Colonic mucosa (tissue), 4 donors: ENCODE results near the gene DNMT1. TPM values are rescaled to one million over a fixed set of nuclear protein-coding genes. Genes with fewer than 3 reads are reported as not detected.

Source experiments
- DNase-seq: peaks from one replicate; pipeline ENCODE4 v3.0.0-alpha.2; 2020
- H3K27ac ChIP-seq: fragments of 200-600 bp; one replicate; pipeline ENCODE4 v1.8.0; 2021
- H3K27me3 ChIP-seq: fragments of 200-600 bp; one replicate; pipeline ENCODE4 v1.8.0; 2021
- H3K36me3 ChIP-seq: fragments of 200-600 bp; one replicate; pipeline ENCODE4 v1.8.0; 2021
- H3K4me1 ChIP-seq: fragments of 200-600 bp; one replicate; pipeline ENCODE4 v1.8.0; 2021; ENCODE audit warnings: mild to moderate bottlenecking
- H3K4me3 ChIP-seq: fragments of 200-600 bp; one replicate; pipeline ENCODE4 v1.8.0; 2021
- H3K9ac ChIP-seq, 2 donors: one replicate each; pipeline ENCODE4 v1.7.0; 2013; ENCODE audit warnings: control low read depth in 2 of 2, low read depth in 2 of 2, low read length in 2 of 2
- H3K9me3 ChIP-seq: fragments of 200-600 bp; one replicate; pipeline ENCODE4 v1.8.0; 2021
- CTCF ChIP-seq: fragments of 200-600 bp; IDR thresholded peaks from one replicate; pipeline ENCODE4 v1.8.0; 2022; ENCODE audit warnings: antibody characterized with exemption, mild to moderate bottlenecking
- intact Hi-C: fragments of 100-400 bp; cut with DNase I; formaldehyde crosslinking; loops from one replicate; pipeline ENCODE4 v1.14.1; 2022
- total RNA-seq, 2 donors: library from RNA; stranded (reverse); fragmentation: NEBNext Ultra II Directional in 1 of 2; extraction: Animal tissue kit (Norgen Biotek cat#: 25700) in 1 of 2; gene quantifications; one replicate each; pipeline ENCODE4 v1.2.1, GENCODE V29; 2021
- donor health status: healthy.
- donor health status: DM: no; HTN: no; CAD: no.
- donor health status: DM: no; HTN: no; CAD: no.

Gene DNMT1
- total RNA-seq, 2 donors from 2014 or later, result 36.3 to 139 TPM

- no peak for DNase-seq
- intact Hi-C loops, result no loop called here
- Histone ChIP-seq H3K36me3 (peaks cover 3% of the 10 kb centered on the region), H3K27me3 (no peaks in the 10 kb centered on the region), H3K9me3 (no peaks in the 10 kb centered on the region), H3K4me1 (no peaks in the 10 kb centered on the region), H3K27ac (no peak overlapping the region), H3K9ac (no peak overlapping the region), H3K4me3 (no peak overlapping the region)
- no peak for TF ChIP-seq CTCF
Measured at GRCh38 chr19:10166046-10166445, 28.7 kb downstream of the DNMT1 start.

GRCh38 chr19:10163536-10163935 lies 31.2 kb downstream of the DNMT1 start:
- no peak overlapping the region for H3K9ac ChIP-seq
- H3K9me3 ChIP-seq, result no peaks in the 10 kb centered on the region
- no peak overlapping the region for H3K27ac ChIP-seq
- H3K36me3 ChIP-seq, result peaks cover 17% of the 10 kb centered on the region
- no peaks in the 10 kb centered on the region for H3K27me3 ChIP-seq
- no peak for DNase-seq
- intact Hi-C loops, result no loop called here
- TF ChIP-seq CTCF, result no peak
- no peak overlapping the region for H3K4me3 ChIP-seq
- H3K4me1 ChIP-seq, result no peaks in the 10 kb centered on the region

GRCh38 chr19:10159610-10160009 lies 35.1 kb downstream of the DNMT1 start:
- no peaks in the 10 kb centered on the region for H3K9me3 ChIP-seq
- no peak for TF ChIP-seq CTCF
- DNase-seq, result no peak
- H3K4me3 ChIP-seq, result no peak overlapping the region
- intact Hi-C loops, result no loop called here
- no peaks in the 10 kb centered on the region for H3K4me1 ChIP-seq
- peaks cover 19% of the 10 kb centered on the region for H3K36me3 ChIP-seq
- no peak overlapping the region for H3K27ac ChIP-seq
- no peaks in the 10 kb centered on the region for H3K27me3 ChIP-seq
- no peak overlapping the region for H3K9ac ChIP-seq

- no peak for DNase-seq
- Histone ChIP-seq H3K27me3 (no peaks in the 10 kb centered on the region), H3K9ac (no peak overlapping the region), H3K4me1 (no peaks in the 10 kb centered on the region), H3K36me3 (peaks cover 19% of the 10 kb centered on the region), H3K9me3 (no peaks in the 10 kb centered on the region), H3K27ac (no peak overlapping the region), H3K4me3 (no peak overlapping the region)
- intact Hi-C loops, result no loop called here
- no peak for TF ChIP-seq CTCF
Measured at GRCh38 chr19:10158485-10158884, 36.3 kb downstream of the DNMT1 start.

- H3K9ac ChIP-seq, result no peak overlapping the region
- H3K27ac ChIP-seq, result no peak overlapping the region
- H3K9me3 ChIP-seq, result no peaks in the 10 kb centered on the region
- H3K36me3 ChIP-seq, result peaks cover 19% of the 10 kb centered on the region
- H3K27me3 ChIP-seq, result no peaks in the 10 kb centered on the region
- no peaks in the 10 kb centered on the region for H3K4me1 ChIP-seq
- intact Hi-C loops, result no loop called here
- no peak for DNase-seq
- no peak for TF ChIP-seq CTCF
- H3K4me3 ChIP-seq, result no peak overlapping the region
Measured at GRCh38 chr19:10158071-10158470, 36.7 kb downstream of the DNMT1 start.

- no peak for TF ChIP-seq CTCF
- peaks cover 19% of the 10 kb centered on the region for H3K36me3 ChIP-seq
- intact Hi-C loops, result no loop called here
Measured at GRCh38 chr19:10155839-10156238, 38.9 kb downstream of the DNMT1 start.

More at GRCh38 chr19:10155839-10156238, 38.9 kb downstream of the DNMT1 start:
- Histone ChIP-seq H3K9me3 (no peaks in the 10 kb centered on the region), H3K27ac (no peak overlapping the region), H3K4me3 (no peak overlapping the region), H3K4me1 (no peaks in the 10 kb centered on the region), H3K9ac (no peak overlapping the region), H3K27me3 (no peaks in the 10 kb centered on the region)
- DNase-seq, result no peak
